Measurements from ENCODE around the gene ITGBL1. TPM values are rescaled to one million over a fixed set of nuclear protein-coding genes. Genes with fewer than 3 reads are reported as not detected.

The ITGBL1 gene
- total RNA-seq, 4 donors from 2014 or later: 0.61 to 6.7 (median 5.0) TPM

- intact Hi-C loops (cut with DNase I; ENCODE audit: low total_unique reads) (loop anchor here (10.0 kb wide), 1 partner anchor 171 kb away; no protein-coding TSS in a partner anchor), in situ Hi-C loops (cut with MboI; ENCODE audit: low sequenced_read_pairs in 4 of 4) (loop anchor here in 2 of 4 donors (25.0 kb wide), 1 partner anchor 239 kb away; no protein-coding TSS in a partner anchor)
- no peaks in the 10 kb centered on the region for H3K36me3 ChIP-seq
- H3K27ac ChIP-seq: peak overlapping the region; percentile 35 to 54 (median 42)
- no peaks in the 10 kb centered on the region for H3K9me3 ChIP-seq
- DNase-seq: peak; percentile 20 to 62
- TF ChIP-seq CTCF (IDR thresholded peaks at IDR 0.05 in 4 of 5, conservative IDR thresholded peaks at IDR 0.05 in 1 of 5): no peak
- TF ChIP-seq POLR2A (IDR thresholded peaks at IDR 0.05): no peak
- no peaks in the 10 kb centered on the region for H3K4me1 ChIP-seq
- no peak overlapping the region for H3K4me3 ChIP-seq
- H3K27me3 ChIP-seq: no peaks in the 10 kb centered on the region
- ATAC-seq: peak; percentile 84 to 86
Measured at GRCh38 chr13:101523154-101524131, 71.0 kb downstream of the ITGBL1 start.

GRCh38 chr13:101527130-101527529 lies 74.7 kb downstream of the ITGBL1 start:
- no peak for TF ChIP-seq CTCF (IDR thresholded peaks at IDR 0.05 in 4 of 5, conservative IDR thresholded peaks at IDR 0.05 in 1 of 5)
- TF ChIP-seq POLR2A (IDR thresholded peaks at IDR 0.05): no peak
- in situ Hi-C loops (cut with MboI; ENCODE audit: low sequenced_read_pairs in 4 of 4) (no loop called here), intact Hi-C loops (cut with DNase I; ENCODE audit: low total_unique reads) (loop anchor here (10.0 kb wide), 1 partner anchor 168 kb away; no protein-coding TSS in a partner anchor)
- no peaks in the 10 kb centered on the region for H3K9me3 ChIP-seq
- no peaks in the 10 kb centered on the region for H3K36me3 ChIP-seq
- no peak overlapping the region for H3K4me3 ChIP-seq
- no peak overlapping the region for H3K27ac ChIP-seq
- DNase-seq: no peak
- H3K27me3 ChIP-seq: no peaks in the 10 kb centered on the region
- no peaks in the 10 kb centered on the region for H3K4me1 ChIP-seq
- ATAC-seq: no peak

GRCh38 chr13:101529422-101529821 lies 76.9 kb downstream of the ITGBL1 start:
- Histone ChIP-seq H3K27me3 (no peaks in the 10 kb centered on the region), H3K4me3 (no peak overlapping the region), H3K9me3 (no peaks in the 10 kb centered on the region), H3K36me3 (no peaks in the 10 kb centered on the region), H3K4me1 (no peaks in the 10 kb centered on the region), H3K27ac (peak overlapping the region in 2 of 4 donors; percentile 33 to 43)
- ATAC-seq (peak; percentile 77 to 78), DNase-seq (peak; percentile 37 to 64)
- TF ChIP-seq CTCF (IDR thresholded peaks at IDR 0.05 in 4 of 5, conservative IDR thresholded peaks at IDR 0.05 in 1 of 5) (no peak), POLR2A (IDR thresholded peaks at IDR 0.05) (peak in 1 of 2 donors; percentile 31)
- intact Hi-C loops (cut with DNase I; ENCODE audit: low total_unique reads) (loop anchor here (10.0 kb wide), 1 partner anchor 165 kb away; no protein-coding TSS in a partner anchor), in situ Hi-C loops (cut with MboI; ENCODE audit: low sequenced_read_pairs in 4 of 4) (no loop called here)

- no peaks in the 10 kb centered on the region for H3K4me1 ChIP-seq
- DNase-seq (no peak), ATAC-seq (no peak)
- TF ChIP-seq POLR2A (IDR thresholded peaks at IDR 0.05) (no peak), CTCF (IDR thresholded peaks at IDR 0.05 in 4 of 5, conservative IDR thresholded peaks at IDR 0.05 in 1 of 5) (no peak)
- H3K27me3 ChIP-seq: no peaks in the 10 kb centered on the region
- in situ Hi-C loops (cut with MboI; ENCODE audit: low sequenced_read_pairs in 4 of 4): no loop called here
- peak overlapping the region in 2 of 4 donors; percentile 33 to 43 for H3K27ac ChIP-seq
- intact Hi-C loops (cut with DNase I; ENCODE audit: low total_unique reads): no loop called here
- H3K9me3 ChIP-seq: no peaks in the 10 kb centered on the region
- no peak overlapping the region for H3K4me3 ChIP-seq
- no peaks in the 10 kb centered on the region for H3K36me3 ChIP-seq
Measured at GRCh38 chr13:101530293-101530692, 77.8 kb downstream of the ITGBL1 start.
